H54 (cell line): ENCODE measurements around the gene RIMBP2.
"Not testable (repeated sequence)": the region's sequence is repeated elsewhere in the genome, so short reads cannot be mapped to it uniquely, and the experiment has no call there.

Experiments used
- DNase-seq: peaks from one replicate; pipeline ENCODE4 v3.0.0; 2011; ENCODE audit warnings: low spot score, mixed read lengths; ENCODE audit not compliant: insufficient read length
- FAIRE-seq: peaks from 3 replicates; lab custom pipeline; 2011; peaks lifted over from hg19 to GRCh38; lab: Jason Lieb, UNC
- POLR2A ChIP-seq: IDR thresholded peaks from 2 replicates; pipeline ENCODE4 v1.6.1; 2011; ENCODE audit warnings: low read depth, mild to moderate bottlenecking, low read length

RIMBP2 gene

GRCh38 chr12:130602251-130602650, 113.8 kb downstream of the RIMBP2 start:
- FAIRE-seq (no peak), DNase-seq (no peak)
- TF ChIP-seq POLR2A, result no peak

GRCh38 chr12:130601327-130601726, 114.8 kb downstream of the RIMBP2 start:
- FAIRE-seq (no peak), DNase-seq (no peak)
- no peak for TF ChIP-seq POLR2A

- FAIRE-seq, result no peak
- no peak for DNase-seq
- no peak for TF ChIP-seq POLR2A
These were observed 119.9 kb downstream of the RIMBP2 start for GRCh38 chr12:130596241-130596640.

DNA sequence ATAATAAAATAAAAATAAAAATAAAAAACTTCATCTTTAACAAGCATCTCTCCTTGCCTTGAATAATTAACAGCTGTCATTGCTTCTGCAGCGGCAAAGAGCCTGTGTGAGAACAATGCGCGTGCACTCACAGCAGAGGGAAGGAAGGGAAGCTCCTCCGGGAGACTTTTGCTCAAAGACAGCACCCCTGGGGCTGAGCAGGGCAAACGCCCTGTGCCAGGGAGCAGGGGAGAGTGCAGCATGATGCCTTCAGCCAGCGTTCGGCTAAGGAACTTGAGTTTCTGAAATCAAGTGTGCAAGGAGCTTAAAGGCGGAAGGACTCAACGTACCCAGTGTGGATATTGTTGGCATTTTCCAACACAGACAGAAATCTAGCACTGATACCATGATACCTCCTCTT, 120.5 kb downstream of the RIMBP2 start:
- no peak for TF ChIP-seq POLR2A
- FAIRE-seq, result no peak

DNA sequence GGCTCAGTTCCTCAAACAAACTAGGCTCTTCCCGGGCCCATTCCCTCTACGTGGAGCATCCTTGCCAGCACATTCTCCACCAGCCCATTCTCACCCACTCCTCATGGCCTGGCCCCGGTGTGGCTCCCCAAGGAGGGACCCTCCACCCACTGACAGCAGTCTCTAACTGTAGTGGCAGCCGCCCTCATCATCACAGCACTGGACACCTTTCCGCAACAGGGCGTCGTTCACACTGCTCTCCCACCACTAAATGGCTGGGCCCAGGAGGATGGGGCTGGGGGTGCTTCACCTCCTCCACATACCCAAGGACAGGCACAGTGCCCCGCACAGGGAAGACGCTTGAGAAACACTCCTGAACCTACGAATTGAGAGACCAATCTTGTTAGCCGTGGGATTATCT, 123.0 kb downstream of the RIMBP2 start:
- FAIRE-seq, result no peak
- TF ChIP-seq POLR2A, result no peak
- DNase-seq, result no peak

More for the DNA sequence above, 120.5 kb downstream of the RIMBP2 start:
- no peak for DNase-seq

DNA sequence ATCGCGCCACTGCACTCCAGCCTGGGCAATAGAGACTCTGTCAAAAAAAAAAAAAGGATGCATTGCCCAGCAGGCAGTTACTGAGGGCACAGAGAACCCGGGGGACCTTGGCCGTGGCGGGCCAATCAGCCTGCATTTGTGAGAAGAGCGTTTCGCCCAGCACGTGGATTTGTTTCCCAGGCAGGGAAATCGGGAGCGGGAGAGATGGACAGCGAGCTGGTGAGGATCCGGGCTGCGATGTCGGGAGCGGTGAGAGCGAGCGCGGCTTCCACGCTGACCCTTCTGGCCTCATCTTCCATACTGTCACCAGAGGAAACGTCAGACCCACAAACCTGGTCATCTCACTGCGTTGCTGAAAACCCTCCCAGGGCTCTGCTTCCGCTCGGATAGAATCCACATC, 123.5 kb downstream of the RIMBP2 start:
- no peak for TF ChIP-seq POLR2A
- FAIRE-seq (no peak), DNase-seq (no peak)

DNA sequence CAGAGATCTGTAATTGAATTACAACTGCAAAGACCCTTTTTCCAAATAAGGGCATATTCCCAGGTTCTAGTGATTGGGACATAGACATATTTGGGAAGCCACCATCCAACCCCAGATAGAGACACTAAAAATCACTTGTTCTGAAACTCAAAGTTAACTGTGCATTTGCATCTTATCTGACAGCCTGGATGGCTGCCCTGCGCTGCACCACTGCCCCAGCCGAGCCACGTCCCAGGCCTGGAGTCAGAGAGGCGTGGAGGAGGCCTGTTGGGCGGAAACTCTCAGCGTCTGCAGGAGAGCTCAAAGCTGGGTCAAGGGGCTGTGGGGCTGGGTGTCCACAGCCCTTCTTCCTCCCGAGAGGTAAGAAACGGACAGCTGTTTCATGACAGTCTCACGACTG, 124.4 kb downstream of the RIMBP2 start:
- no peak for TF ChIP-seq POLR2A
- DNase-seq, result no peak
- no peak for FAIRE-seq

DNA sequence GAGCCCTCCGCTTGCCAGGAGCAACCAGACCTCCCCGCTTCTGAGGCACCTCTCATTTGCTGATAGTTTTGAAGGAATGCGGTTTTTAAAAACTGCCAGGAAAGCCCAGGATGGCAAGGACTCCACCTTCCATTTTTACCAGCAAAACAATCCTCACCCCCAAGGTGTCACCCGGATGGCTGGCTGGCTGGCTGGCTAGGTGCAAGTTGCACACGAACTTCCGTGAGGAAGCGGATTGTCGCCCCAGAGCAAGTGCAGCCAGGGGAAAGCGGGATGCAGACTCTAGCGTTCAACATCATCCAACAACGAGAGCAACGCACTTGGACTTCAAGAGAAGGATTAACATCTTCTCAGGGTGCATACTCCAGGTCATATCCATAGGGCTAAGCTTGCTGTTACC, 125.4 kb downstream of the RIMBP2 start:
- TF ChIP-seq POLR2A, result no peak
- no peak for DNase-seq
- no peak for FAIRE-seq

DNA sequence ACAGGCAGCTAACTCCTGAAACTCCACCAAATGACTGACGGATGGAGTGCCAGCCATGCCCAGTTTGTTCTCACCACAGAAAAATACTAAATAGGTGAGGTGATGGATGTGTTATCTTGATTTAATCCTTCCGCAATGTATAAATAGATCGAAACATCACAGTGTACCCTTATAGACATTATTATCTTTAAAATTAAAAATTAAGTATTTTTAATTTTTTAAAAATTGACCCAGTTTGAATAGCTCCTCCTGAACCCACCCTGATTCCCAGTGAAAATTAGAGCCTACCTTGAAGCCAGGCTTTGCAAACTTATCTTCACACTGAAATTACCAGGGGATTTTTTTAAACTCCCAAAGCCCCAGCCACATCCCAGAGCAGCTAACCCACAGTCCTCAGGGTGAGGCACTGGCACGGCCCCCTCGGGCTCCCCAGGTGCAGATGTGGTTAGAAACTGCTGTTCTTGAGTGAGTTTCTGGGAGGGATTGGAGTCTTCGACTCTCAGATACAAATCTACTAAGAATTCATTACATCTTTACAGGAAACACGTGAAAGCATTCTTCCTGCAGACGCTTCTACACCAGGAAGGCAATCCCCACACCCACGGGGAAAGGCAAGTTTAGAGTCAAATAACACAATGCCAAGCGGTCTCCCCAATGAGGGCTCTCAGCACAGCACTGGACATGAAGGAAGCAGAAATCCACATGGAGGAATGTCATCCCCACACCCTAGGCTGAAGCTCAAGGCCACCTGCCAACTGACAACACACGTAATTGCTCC, 126.4 kb downstream of the RIMBP2 start:
- FAIRE-seq (no peak), DNase-seq (no peak)
- no peak for TF ChIP-seq POLR2A

DNA sequence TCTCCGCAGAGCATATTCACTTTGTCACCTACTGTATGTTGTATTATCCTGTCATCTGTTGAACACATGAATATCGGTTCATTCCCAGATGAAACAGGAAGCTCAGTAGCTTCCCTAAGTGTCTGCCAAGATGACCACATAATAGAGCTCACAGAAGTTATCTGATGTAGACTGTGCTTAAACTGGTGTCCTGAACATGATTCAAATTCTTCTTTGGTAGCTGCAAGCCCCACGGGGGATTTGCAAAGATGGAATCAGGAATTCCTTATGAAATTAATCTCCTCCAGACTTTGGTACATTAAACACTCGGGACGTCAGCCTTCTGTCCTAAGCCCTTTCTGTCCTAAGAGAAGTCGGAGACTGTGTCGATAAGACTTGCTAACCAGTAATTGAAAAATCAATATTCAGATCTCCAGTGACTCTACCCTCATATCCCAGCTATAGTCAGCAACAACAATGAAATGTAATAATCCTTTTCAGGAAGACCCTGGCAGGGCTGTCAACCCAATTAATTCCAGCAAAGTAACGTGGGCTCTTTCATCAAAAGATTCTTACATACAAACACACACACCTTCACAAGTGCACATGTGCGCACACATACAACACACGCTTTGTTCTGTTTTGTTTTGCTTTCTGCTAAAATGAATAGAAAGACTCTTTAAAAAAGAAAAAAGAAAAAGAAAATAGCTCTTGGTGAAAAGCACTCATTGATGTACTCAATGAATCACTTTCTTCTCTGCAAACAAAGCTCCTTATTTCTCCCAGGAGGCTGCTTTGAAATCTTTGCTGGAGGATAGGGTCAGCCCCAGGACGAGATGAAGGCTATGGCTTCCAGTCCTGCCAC, 127.2 kb downstream of the RIMBP2 start:
- FAIRE-seq, result no peak

DNA sequence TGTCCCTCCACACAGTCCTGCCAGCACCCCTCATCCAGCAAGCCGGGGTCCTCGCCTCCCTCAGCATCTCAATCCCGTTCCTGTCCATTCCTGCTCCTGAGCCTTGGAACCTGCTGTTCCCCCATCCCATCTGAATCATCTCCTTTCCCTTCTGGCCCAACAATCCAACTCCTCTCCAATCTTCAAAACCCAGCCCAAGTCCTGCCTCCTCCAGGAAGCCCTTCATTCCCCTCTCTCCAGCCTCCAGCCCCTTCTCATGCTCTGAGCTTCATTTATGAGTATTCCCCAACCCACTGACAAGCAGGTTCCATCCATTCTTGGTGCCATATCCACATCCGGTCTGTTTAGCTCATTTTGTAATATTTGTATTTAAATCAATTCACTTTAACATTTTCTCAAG, 128.1 kb downstream of the RIMBP2 start:
- DNase-seq (no peak), FAIRE-seq (no peak)
- TF ChIP-seq POLR2A, result no peak

More for the DNA sequence above, 127.2 kb downstream of the RIMBP2 start:
- TF ChIP-seq POLR2A, result no peak
- no peak for DNase-seq

DNA sequence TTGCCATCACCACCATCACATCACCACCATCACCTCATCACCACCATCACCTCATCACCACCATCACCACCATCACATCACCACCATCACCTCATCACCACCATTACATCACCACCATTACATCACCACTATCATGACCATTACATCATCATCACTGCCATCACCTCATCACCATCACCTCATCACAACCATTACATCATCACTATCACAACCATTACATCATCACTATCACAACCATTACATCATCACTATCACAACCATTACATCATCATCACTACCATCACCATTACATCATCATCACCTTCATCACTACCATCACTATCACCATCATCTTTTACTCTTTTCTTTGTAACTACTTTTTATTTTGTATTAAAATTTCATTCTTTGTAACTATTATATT, 131.6 kb downstream of the RIMBP2 start:
- not testable (repeated sequence) for FAIRE-seq, DNase-seq

- DNase-seq (no peak), FAIRE-seq (no peak)
- no peak for TF ChIP-seq POLR2A
These were observed 132.3 kb downstream of the RIMBP2 start for GRCh38 chr12:130583800-130584199.

DNA sequence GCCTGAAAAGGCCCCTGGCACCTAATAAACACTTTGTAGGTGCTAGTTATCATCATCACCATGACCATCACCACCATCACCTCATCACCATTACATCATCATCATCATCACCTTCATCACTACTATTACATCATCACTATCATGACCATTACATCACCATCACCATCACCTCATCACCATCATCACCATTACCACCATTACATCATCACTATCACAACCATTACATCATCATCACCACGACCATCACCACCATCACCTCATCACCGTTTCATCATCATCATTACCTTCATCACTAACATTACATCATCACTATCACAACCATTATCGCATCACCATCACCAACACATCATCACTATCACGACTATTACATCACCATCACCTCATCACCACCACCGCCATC, 132.8 kb downstream of the RIMBP2 start:
- TF ChIP-seq POLR2A, result no peak
- FAIRE-seq (no peak), DNase-seq (no peak)
